ENCODE data around the gene MRPS18A.
A peak's percentile ranks its signal among the peaks of the same experiment; 100 is the strongest.

MRPS18A gene

DNA sequence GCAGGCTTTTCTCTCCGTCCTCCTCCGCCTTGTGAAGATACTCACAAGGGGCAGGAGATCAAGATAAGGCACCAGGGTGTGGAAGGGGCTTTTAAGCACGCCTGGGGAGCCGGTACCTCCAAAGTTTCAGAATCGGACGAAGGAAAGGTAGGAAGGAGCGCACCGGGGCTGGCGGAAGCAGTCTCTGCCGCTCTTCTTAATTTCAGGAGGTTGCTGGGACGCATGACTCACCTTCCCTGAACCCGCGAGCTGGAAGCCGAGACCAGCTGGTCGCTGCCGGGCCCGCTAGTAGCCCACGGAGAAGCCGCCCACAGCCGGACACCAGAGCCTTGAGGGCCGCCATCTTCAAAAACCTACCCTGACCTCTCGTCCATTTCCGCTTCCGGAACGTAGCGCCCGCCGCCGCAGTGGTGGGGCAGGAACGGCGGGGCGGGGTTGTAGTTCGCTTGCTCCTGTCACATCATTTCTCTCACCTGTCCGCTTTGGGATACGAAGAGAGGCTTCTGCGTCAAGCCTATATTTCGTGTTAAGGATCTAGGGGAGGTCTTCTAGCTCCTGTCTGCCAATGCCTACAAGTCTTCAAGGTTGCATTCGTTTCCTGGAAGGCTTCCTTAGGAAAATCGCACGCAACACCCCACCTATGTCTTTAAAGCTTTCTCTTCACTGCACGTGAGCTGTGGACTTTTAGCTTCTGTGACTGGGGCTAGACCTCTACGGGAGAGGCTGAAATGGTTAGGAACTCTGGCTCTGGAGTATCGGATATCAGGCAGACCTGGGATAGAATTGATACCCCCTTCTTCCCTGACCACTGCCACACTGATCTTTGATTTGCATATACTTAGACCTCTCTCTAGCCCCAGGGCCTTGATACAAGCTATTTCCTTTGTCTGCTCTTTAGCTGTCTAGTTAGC lies at the start of gene MRPS18A:
TSS of gene MRPS18A (minus strand) at position 355 of the 911 bp plus-strand sequence. CDS start at position 343, 12 bp downstream.
- TF ChIP-seq MYC (IDR thresholded peaks at IDR 0.05; ENCODE audit: low read depth, low read length) (no peak; the same call in none of the 2 replicates), POLR2A (IDR thresholded peaks at IDR 0.05; ENCODE audit: extremely low read depth, insufficient read length) (peak; percentile 76)
- TF ChIP-seq, protein P1, sequence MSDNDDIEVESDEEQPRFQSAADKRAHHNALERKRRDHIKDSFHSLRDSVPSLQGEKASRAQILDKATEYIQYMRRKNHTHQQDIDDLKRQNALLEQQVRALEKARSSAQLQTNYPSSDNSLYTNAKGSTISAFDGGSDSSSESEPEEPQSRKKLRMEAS (IDR thresholded peaks at IDR 0.05; ENCODE audit: low read depth, low read length) = 0 out of 2 replicates have a peak, but pooled peaks have one; percentile 19
- H3K4me3 ChIP-seq (ENCODE audit: low read depth, low read length) = peak within 1 kb of the TSS; percentile 89
- peak; percentile 84 for DNase-seq (ENCODE audit: low read depth)

DNA sequence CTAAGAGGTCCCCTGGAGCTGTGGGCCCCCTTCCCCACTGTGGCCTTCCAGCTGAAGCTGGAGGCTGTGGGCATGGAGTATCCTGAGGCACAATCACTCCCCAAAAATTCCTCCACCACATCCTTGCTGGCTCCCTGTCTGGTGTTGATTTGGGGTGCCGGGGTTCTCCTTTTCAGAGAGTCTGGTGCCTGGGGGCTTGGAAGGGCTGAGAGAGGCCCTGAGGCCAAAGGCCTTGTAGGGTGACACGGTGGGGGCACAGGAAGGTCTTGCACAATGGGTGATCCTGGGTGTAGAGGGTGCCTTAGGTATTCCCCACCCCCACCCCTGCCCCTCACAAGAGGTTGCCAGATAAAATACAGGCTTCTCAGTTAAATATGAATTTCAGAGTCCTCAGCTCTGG lies 49.3 kb upstream of the MRPS18A start:
- H3K4me3 ChIP-seq (ENCODE audit: low read depth, low read length) = no peak overlapping the region
- peak; percentile 13 for DNase-seq (ENCODE audit: low read depth)
- TF ChIP-seq, protein P2, sequence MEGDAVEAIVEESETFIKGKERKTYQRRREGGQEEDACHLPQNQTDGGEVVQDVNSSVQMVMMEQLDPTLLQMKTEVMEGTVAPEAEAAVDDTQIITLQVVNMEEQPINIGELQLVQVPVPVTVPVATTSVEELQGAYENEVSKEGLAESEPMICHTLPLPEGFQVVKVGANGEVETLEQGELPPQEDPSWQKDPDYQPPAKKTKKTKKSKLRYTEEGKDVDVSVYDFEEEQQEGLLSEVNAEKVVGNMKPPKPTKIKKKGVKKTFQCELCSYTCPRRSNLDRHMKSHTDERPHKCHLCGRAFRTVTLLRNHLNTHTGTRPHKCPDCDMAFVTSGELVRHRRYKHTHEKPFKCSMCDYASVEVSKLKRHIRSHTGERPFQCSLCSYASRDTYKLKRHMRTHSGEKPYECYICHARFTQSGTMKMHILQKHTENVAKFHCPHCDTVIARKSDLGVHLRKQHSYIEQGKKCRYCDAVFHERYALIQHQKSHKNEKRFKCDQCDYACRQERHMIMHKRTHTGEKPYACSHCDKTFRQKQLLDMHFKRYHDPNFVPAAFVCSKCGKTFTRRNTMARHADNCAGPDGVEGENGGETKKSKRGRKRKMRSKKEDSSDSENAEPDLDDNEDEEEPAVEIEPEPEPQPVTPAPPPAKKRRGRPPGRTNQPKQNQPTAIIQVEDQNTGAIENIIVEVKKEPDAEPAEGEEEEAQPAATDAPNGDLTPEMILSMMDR (IDR thresholded peaks at IDR 0.05; ENCODE audit: low read depth, low read length) = no peak
- TF ChIP-seq POLR2A (IDR thresholded peaks at IDR 0.05; ENCODE audit: extremely low read depth, insufficient read length) (no peak), MYC (IDR thresholded peaks at IDR 0.05; ENCODE audit: low read depth, low read length) (no peak)
- TF ChIP-seq, protein P1 (IDR thresholded peaks at IDR 0.05; ENCODE audit: low read depth, low read length) = no peak

DNA sequence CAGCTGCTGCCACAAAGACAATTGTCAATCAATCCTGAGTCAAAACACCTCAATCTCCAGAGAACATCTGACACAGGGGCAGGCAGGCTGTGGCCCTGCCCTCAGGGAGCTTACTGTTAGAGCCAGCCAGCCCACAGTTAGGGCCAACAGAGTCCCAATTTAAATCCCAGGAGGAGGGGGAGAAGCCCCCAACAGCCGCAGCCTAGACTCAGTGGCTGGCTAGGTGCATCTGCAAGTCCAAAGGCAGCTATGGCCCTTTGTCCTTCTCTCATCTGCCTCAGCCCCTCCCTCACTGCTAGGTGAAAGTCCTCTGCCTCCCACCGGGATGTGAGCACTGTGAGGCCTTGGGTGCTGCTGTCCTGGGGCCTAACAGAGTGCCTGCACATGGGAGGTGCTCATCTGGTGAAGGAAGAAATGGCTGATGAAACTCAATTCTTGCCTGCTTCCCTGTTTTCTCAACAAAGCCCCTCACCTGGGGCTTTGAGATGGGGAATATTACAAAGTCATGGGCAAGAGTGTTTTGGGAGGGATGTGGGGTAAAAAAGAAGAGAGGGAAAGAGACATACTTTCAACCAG lies 48.7 kb upstream of the MRPS18A start:
- TF ChIP-seq MYC (IDR thresholded peaks at IDR 0.05; ENCODE audit: low read depth, low read length) (no peak), POLR2A (IDR thresholded peaks at IDR 0.05; ENCODE audit: extremely low read depth, insufficient read length) (no peak)
- TF ChIP-seq, protein P2 (IDR thresholded peaks at IDR 0.05; ENCODE audit: low read depth, low read length) = no peak
- TF ChIP-seq, protein P1 (IDR thresholded peaks at IDR 0.05; ENCODE audit: low read depth, low read length) = no peak
- no peak overlapping the region for H3K4me3 ChIP-seq (ENCODE audit: low read depth, low read length)
- no peak for DNase-seq (ENCODE audit: low read depth)

DNA sequence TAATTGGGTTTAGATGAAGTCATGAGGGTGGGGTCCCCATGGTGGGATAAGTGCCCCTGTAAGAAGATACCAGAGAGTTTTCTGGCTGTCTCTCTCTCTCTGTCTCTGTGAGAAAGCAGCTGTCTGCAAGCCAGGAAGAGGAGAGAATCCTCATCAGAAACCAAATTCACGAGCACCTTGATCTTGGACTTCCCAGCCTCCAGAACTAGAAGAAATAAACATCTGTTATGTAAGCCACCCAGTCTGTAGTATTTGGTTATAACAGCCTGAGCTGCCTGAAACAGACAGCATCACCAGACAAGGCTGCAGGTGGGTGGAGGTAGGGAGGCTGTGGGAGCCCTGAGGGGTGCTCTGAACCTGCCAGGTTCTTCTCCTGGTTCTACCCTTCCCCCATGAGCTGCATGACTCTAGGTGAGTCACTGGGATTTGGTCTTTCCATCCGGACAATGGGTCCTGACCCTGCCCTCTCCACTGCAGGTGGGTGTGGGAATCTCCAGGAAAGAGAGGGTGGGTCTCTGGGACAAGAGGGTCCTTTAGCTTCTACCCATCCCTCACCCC lies 48.1 kb upstream of the MRPS18A start:
- no peak overlapping the region for H3K4me3 ChIP-seq (ENCODE audit: low read depth, low read length)
- no peak for DNase-seq (ENCODE audit: low read depth)
- TF ChIP-seq MYC (IDR thresholded peaks at IDR 0.05; ENCODE audit: low read depth, low read length) = no peak
- TF ChIP-seq, protein P2 (IDR thresholded peaks at IDR 0.05; ENCODE audit: low read depth, low read length) = no peak
- no peak for TF ChIP-seq POLR2A (IDR thresholded peaks at IDR 0.05; ENCODE audit: extremely low read depth, insufficient read length)
- TF ChIP-seq, protein P1 (IDR thresholded peaks at IDR 0.05; ENCODE audit: low read depth, low read length) = no peak

DNA sequence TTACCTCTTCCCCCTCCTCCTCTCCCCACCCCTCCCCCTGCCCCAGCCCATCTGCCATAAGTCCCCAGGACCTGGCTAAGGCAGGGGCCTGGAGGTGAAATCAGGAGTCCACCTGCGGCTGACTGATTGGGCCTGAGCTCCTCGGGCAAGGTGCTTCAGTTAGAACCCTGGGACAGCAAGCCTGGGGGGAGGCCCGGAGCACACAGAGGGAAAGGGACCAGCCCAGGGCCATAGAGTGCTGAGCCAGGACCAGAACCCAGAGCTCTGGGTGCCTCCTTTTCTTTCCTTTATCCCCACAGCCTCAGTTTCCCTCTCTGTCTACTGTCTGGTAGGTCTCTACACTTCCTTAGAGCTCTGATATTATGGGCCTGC lies 46.7 kb upstream of the MRPS18A start:
- DNase-seq (ENCODE audit: low read depth) = no peak
- TF ChIP-seq, protein P2 (IDR thresholded peaks at IDR 0.05; ENCODE audit: low read depth, low read length) = no peak
- TF ChIP-seq MYC (IDR thresholded peaks at IDR 0.05; ENCODE audit: low read depth, low read length) (no peak), POLR2A (IDR thresholded peaks at IDR 0.05; ENCODE audit: extremely low read depth, insufficient read length) (no peak)
- TF ChIP-seq, protein P1 (IDR thresholded peaks at IDR 0.05; ENCODE audit: low read depth, low read length) = no peak
- no peak overlapping the region for H3K4me3 ChIP-seq (ENCODE audit: low read depth, low read length)
